HG03521 (cell line): ENCODE measurements around the gene EHBP1.

Experiments
- ATAC-seq: cut with Tn5 transposase; IDR thresholded peaks from one replicate; pipeline ENCODE4 v1.9.1; 2021; ENCODE audit warnings: mild to moderate bottlenecking, moderate library complexity; ENCODE audit not compliant: unreplicated experiment

EHBP1 gene

GRCh38 chr2:62871506-62871905, 166.0 kb downstream of the EHBP1 start:
- ATAC-seq: no peak

DNA sequence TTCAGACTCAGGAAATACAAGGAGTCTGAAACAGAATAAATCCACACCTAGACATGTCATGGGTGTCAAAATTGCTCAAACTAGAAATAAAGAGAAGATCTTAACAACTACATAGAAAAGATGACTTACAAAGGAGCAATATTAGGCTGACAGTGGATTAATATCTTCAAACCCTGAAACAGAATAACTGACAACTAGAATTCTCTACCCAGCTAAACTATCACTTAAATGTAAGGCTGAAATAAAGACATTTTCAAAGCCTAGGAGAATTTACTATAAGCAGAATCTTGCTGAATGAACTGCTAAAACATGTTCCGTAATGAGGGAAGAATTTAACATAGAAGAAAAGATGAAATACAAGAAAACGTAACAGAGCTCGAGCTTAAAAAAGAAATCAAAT, 168.1 kb downstream of the EHBP1 start:
- no peak for ATAC-seq

- ATAC-seq: no peak
These were observed 169.4 kb downstream of the EHBP1 start for GRCh38 chr2:62874881-62875383.

DNA sequence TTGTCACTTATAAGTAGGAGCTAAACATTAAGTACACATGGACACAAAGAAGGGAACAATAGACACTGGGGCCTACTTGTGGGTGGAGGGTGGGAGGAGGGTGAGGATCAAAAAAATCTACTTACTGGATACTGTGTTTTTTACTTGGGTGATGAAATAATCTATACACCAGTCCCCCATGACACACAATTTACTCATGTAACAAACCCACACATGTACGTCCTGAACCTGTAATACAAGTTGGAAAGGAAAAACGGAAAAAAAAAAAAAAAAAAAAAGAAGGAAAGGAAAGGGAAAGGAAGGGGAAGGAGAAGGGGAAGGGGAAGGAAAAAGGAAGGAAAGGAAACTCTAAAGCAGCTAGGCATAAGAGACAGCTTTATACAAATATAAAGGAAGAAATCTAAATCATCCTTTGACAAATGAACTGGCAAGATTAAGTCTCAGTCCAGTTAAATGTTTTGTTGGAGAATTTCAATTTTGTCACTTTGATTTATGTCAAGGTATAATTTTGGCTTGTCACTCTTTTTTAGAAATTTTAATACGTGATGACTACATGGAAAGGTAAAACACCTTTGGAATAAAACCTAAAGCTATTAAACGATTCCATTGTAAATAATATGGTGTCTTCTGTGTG, 175.8 kb downstream of the EHBP1 start:
- ATAC-seq: no peak

DNA sequence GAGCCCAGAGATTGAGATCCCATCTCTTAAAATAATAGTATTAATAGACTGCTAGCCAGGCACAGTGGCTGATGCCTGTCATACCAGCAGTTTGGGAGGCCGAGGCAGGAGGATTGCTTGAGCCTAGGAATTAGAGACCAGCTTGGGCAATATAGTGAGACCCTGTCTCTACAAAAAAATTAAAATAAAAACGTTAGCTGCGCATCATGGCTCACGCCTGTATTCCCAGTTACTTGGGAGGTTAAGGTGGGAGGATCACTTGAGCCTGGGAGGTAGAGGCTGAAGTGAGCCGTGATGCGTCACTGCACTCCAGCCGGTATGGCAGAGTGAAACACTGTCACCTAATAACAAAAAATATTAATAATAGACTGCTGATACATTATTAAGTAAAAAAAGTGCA, 178.1 kb downstream of the EHBP1 start:
- no peak for ATAC-seq

DNA sequence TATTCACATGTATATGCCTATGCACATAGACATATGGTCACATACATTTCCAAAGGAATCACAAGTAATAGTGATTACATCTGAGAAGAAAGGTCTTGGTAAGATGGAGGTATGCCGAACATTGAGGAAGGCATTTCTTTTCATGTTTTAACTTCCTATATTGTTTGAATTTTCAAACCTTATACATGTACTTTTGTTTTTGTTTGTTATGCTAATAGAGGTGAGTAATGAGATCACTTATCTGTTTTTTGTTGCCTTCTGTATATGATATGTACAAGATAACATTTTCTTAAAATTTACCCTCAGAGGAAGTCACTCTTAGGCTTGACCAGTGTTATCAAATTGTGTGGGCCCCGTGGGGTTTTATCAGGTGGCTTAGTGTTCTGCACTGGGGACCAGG, 178.6 kb downstream of the EHBP1 start:
- ATAC-seq: no peak

DNA sequence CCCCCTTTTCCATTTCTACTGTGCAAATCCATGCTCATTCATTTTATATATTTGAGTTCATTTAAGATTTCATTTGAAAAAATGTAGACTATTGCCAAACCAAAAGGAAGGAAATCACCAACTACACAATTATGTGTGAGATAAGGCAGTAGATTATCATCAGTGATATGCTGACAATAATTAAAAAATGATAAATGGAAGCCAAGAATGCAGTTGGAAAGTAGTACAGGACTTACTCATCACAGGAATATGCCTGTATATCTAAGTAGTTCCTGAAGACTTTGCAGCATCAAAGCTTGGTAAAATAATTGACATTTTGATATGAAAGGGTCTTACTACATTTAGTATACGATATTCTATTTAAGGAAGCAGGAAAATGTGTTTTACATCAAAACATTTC, 179.0 kb downstream of the EHBP1 start:
- no peak for ATAC-seq

DNA sequence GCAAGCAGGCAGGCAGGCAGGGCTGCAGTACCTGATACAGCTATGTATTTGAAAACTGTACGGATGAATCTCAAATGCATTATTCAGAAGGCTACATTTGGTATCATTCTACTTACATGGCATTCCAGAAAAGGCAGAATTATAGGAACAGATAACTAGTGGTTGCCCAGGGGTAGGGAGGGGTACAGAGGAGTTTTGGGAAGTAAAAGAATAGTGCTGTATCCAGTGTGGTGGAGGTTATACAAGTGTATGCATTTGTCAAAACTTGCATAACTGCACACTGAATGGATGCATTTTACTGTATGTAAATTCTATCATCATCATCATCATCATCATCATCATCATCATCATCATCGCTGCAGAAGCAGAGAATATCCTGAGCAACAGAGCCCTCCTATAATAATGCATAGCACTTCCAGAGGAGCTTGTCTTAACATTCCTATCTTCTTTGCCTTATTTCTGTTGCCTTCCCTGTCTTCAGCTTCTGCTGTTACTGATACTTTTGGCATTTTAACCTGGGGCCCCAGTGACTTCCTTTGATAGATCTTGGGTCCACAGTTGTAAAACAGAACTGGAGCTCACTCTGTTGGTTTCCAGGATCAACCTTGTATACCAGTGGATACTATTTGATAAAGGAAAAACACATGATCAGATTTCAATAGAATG, 189.6 kb downstream of the EHBP1 start:
- no peak for ATAC-seq

- ATAC-seq: no peak
These were observed 190.1 kb downstream of the EHBP1 start for GRCh38 chr2:62895632-62896009.

- no peak for ATAC-seq
These were observed 191.8 kb downstream of the EHBP1 start for GRCh38 chr2:62897187-62897827.

DNA sequence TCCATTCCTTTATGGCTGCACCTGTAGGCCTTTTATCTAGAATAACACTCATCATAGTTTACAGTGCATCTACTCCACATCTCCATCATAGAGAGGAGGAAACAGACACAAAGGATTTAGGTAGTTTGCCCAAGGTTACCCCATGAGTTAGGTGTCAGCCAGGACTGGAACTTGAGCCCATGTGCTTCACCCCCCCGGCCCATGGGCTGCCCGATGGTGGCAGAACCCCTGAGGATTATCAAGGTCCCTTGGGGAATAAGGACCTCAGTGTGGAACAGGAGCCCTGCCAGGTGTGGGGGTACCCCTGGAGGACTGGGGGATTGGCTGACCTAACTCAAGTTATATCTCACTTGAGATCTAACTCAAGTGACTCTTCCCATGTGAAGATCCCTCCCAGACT, 198.8 kb downstream of the EHBP1 start:
- ATAC-seq: no peak

DNA sequence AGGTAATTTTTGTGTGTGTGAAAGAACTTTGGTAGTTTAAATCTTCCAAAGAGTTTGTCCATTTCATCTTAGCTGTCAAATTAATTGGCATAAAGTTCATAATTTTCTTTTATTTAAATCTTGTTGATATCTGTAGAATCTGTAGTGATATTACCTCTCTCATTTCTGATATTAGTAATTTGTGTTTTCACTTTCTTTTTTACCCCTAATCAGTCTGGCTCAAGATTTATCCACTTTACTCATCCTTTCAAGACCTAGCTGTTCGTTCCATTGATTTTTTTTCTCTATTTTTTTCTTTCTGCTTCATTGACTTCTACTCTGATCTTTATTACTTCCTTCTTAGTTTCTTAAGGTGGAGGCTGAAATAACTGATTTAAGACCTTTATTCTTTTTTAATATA, 202.6 kb downstream of the EHBP1 start:
- no peak for ATAC-seq

GRCh38 chr2:62913311-62913710, 207.8 kb downstream of the EHBP1 start:
- no peak for ATAC-seq

GRCh38 chr2:62919041-62919440, 213.5 kb downstream of the EHBP1 start:
- no peak for ATAC-seq

DNA sequence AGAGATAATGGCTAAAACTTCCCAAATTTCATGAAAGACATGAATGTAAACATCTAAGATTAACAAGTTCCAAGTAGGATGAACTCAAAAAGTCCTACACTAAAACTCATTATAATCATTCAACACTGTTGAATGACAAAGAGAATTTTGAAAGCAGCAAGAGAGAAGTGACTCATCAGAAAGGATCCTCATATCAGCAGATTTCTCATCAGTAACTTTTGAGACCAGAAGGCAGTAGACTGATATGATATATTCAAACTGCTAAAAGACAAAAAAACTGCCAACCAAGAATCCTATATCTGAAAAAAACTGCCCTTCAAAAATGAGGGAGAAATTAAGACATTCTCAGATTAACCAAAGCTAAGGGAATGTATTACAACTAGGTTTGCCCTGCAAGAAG, 214.6 kb downstream of the EHBP1 start:
- no peak for ATAC-seq

- no peak for ATAC-seq
These were observed 217.7 kb downstream of the EHBP1 start for GRCh38 chr2:62923242-62923641.

DNA sequence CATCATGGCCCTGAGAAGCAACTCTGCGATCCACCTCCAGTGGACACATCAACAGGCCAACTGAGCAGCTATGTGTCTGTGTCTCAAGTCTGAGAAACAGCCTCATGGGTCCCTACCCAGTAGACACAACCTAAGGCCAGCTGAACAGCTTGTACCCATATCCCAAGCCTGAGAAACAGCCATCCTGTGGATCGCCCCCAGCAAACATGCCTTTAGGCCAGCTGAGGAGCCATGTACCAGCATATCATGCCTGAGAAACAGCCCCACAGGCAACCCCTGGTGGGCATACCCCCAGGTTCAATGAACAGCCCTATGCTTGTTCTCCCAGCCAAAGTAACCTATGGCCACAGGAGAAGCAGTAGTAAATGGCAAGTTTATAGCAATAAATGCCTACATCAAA, 218.4 kb downstream of the EHBP1 start:
- no peak for ATAC-seq

DNA sequence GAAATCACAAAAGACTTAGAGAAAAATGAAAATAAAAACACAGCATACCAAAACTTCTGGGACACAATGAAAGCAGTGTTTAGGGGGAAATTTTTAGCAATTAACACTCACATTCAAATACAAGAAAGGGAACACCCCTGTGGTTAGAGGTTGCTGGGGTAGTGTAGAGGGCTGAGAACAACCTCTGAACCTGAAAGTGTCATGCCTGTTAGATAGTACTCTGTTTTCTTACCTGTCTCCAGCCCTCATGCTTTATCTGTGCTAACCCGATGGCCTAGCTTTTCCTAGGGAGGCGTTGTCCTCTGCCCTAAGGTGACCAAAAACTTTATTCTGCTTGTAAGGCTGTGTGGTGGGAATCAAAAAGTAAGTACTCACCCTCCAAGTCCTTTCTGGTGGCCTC, 222.5 kb downstream of the EHBP1 start:
- ATAC-seq: no peak

DNA sequence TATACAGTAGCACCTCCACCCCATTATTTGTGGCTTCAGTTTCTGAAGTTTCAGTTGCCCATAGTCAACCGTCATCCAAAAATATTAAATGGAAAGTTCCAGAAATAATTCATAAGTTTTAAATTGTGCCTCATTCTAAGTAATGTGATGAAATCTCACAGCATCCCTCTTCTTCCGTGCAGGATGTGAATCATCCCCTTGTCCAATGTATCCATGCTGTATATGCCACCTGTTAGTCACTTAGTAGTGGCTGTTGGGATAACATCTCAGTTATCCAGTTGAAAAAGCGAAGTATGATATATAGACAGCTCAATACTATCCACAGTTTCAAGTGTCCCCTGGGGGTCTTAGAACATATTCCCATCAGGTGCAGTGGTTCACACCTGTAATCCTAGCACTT, 226.0 kb downstream of the EHBP1 start:
- ATAC-seq: no peak

GRCh38 chr2:62933398-62933917, 227.9 kb downstream of the EHBP1 start:
- no peak for ATAC-seq

GRCh38 chr2:62934517-62934916, 229.0 kb downstream of the EHBP1 start:
- ATAC-seq: no peak

- no peak for ATAC-seq
These were observed 232.6 kb downstream of the EHBP1 start for GRCh38 chr2:62938126-62938525.
